ENCODE measurements around the gene STRA8.

- TF ChIP-seq CTCF (optimal IDR thresholded peaks at IDR 0.05 in 1 of 3, IDR thresholded peaks at IDR 0.05 in 1 of 3, conservative IDR thresholded peaks at IDR 0.05 in 1 of 3; ENCODE audit: extremely low read depth in 1 of 3, insufficient read depth in 2 of 3, low read length in 3 of 3) (no peak), EZH2 (IDR thresholded peaks at IDR 0.05; ENCODE audit: low read length) (no peak)
Observed at GRCh38 chr7:135236727-135237126, 3.1 kb downstream of the STRA8 start.
